Stimulated activated CD8-positive, alpha-beta memory T cell treated with anti-CD3 and anti-CD28 coated beads, Interleukin-2, amount 100 ng/mL, for 1 hour (primary cell): ENCODE data around the gene DNAAF5.
A peak's percentile ranks its signal among the peaks of the same experiment; 100 is the strongest.

Experiments
- DNase-seq, 2 donors: peaks; one replicate each; pipeline ENCODE4 v3.0.0-alpha.2; 2020; ENCODE audit warnings: low read depth in 2 of 2

The DNAAF5 gene

GRCh38 chr7:726084-726853, at the start of gene DNAAF5:
Gene DNAAF5, plus strand, starts transcription at chr7:726699. Its CDS starts 22 bp downstream, at chr7:726721.
- DNase-seq = peak; percentile 70 to 72

DNA sequence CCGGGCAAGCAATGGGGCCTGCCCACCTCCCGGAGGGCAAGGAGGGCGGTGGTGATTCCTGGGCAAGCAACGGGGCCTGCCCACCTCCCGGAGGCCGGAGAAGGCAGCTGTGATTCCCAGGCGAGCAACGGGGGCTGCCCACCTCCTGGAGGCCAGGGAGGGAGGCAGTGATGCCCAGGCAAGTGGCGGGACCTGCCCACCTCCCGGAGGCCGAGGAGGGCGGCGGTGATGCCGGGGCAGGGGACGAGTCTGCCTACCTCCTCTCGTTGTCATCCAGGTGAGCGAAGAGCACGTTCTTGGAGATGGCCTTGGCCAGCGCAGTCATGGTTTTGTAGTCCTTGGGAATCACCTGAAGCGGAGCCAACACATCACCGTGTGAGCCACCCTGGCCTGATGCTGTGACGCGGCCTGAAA, 49.5 kb upstream of the DNAAF5 start:
- DNase-seq = no peak

GRCh38 chr7:680411-681127, 45.9 kb upstream of the DNAAF5 start:
- no peak for DNase-seq

DNA sequence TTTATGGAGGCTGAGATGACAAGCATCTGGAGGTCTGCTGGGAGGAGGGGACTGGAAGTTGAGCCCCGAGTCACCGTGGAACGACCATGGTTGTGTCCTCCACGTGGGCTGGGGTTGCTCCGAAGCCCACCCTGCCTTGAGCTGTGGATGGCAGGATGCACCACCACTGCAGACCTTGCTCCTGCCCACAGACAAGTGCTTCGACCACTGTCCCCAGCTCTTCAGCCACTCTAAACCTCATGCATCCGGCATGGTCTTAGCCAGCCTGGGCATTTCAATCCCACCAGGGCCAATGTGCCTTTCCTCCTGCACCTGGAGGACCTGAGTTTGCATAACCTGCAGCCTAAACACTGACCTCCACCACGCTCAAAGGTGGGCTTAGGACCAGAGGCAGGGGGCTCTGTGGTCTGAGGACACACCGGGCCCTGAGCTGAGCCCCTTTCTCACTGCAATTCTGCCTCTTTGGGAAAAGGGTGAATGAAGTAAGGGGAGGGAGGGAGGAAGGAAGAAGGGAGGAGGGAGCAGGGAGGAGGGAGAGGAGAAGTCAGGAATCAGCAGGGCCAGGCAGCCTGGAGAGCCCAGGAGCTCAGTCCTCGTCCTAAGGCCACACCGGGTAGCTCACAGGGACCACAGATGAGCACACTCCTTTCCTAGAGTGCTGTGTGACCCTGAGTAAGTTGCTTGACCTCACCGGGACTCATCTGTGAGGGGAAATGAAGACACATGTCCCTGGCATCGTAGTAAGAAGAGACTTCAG, 44.8 kb upstream of the DNAAF5 start:
- DNase-seq = no peak

GRCh38 chr7:682810-683209, 43.7 kb upstream of the DNAAF5 start:
- no peak for DNase-seq

GRCh38 chr7:683526-684205, 42.8 kb upstream of the DNAAF5 start:
- DNase-seq = no peak

GRCh38 chr7:684416-684815, 42.1 kb upstream of the DNAAF5 start:
- no peak for DNase-seq

- no peak for DNase-seq
Observed at GRCh38 chr7:685540-685939, 41.0 kb upstream of the DNAAF5 start.

DNA sequence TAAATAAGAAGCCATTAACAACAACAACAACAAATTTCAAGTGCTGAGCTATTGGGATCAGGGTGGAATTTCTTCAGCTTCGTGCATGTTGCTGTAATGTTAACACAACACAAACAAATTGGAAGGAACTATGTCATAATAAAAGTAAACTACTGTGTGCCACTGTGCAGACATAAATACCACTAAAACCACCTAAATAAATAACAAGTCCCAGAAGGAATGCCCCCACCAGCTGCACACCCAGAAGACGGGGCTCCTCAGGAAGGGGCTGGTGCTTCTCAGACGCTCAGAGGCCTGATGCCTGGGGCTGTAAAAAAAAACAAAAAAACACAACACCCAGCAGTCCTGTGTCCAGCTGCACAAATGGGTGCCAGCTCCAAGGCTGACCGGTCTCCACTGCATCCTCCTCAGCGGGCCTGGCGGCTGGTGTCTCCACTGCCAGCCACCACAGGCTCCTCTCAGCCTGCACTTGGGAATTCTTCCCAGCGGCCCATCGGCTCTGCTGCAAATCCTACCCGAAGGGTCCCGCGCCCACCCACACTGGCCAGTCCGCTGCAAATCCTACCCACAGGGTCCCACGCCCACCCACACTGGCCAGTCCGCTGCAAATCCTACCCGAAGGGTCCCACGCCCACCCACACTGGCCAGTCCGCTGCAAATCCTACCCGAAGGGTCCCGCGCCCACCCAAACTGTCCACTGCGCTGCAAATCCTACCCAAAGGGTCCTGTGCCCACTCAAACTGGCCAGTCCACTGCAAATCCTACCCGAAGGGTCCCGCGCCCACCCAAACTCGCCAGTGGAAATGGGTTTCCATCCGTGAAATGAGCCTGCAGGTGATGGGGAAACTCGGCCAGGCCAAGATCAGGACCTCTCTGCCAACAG, 35.8 kb upstream of the DNAAF5 start:
- no peak for DNase-seq

- DNase-seq = no peak
Observed at GRCh38 chr7:691361-692045, 35.0 kb upstream of the DNAAF5 start.

DNA sequence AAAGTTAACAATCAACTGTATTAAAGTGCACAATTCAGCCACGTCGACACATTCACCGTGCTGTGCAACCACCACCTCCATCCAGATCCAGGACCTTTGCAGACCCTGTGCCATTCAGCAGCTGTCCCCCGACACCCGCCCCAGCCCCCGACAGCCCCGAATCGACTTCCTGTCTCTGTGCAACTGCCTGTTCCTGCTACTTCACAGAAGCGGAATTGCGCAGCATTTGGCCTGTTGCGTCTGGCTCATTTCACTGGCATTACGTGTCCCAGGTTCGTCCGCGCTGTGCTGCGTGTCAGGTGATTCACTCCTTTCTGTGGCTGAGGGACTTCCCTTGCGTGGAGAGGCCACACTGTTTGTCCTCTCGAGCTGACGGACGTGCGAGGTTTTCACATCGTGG, 33.2 kb upstream of the DNAAF5 start:
- DNase-seq = no peak

GRCh38 chr7:696426-696811, 30.1 kb upstream of the DNAAF5 start:
- DNase-seq = no peak

DNA sequence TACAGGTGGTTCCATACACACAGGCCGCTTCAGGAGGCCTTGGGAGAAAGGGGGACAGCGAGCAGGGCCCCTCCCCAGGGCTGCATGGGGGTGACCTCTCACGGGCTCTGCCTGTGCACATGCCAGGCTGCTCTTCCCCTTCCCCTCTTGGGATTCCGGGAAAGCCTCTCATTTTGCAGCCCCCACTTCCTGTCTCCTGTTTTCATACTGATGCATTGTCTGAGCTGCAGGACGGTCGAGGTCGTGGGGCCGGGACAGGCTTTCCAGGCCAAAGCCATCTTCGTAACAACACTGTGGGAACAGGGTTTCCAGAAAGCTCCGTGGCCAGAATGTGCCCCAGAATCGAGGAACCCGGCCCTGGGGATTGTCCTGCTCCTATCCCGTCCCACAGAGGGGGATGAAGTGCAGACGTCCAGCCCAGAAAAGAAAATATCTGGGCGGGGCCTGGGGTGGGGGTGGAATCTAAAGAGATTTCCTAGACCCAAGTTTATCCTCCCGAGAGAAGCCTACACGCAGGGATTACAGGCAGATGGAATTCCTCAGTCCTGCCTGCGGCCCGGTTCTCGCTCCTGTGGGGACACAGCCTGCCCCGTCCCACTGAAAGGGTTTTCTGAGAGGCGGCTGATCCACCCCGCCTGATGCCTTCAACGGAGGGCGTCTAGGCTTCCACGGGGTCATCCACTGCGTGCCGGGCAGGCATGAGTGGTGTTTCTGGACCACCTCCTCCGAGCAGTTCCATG, 29.5 kb upstream of the DNAAF5 start:
- DNase-seq = no peak

DNA sequence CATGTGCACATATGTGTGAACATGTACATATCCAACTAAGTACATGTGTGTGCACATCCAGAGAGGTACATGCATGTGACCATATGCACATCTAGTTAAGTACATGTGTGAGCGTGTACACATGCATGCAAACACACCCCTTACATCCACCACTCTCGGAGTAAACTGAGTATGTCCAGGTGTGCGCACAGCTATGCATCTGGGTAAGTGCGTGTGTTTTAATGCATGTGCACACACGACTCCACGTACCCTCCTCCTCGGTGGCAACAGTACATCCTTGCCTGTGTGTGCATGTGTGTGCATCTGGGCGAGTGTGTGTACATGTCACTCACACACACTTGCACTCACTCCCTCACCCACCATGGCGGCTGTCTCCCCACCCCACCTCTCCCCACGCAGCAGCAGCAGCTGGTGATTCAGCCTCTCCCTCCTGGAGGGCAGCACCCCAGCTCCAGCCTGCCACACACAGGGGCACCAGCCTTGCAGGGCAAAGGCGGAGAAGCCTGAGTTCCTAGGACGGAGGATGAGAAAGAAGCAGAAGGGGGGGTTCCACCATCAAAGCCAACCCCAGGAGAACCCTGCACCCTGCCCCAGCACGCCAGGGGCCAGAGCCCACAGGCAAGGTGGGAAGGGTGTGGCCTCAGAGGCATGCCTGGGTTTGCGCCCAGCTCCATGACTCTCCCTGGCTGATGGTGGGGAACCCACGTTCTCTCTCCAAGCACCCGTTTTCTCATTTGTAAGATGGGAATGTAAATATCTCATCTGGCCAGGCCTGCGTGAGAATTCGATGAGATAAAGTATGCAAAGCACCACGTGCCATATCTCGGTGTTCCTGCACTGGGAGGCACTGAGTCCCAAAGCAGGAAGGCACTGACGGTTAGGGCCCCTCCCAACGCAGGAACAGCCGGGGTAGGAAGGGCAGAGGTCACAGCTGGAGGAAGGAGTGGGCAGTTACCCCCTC, 27.7 kb upstream of the DNAAF5 start:
- no peak for DNase-seq

DNA sequence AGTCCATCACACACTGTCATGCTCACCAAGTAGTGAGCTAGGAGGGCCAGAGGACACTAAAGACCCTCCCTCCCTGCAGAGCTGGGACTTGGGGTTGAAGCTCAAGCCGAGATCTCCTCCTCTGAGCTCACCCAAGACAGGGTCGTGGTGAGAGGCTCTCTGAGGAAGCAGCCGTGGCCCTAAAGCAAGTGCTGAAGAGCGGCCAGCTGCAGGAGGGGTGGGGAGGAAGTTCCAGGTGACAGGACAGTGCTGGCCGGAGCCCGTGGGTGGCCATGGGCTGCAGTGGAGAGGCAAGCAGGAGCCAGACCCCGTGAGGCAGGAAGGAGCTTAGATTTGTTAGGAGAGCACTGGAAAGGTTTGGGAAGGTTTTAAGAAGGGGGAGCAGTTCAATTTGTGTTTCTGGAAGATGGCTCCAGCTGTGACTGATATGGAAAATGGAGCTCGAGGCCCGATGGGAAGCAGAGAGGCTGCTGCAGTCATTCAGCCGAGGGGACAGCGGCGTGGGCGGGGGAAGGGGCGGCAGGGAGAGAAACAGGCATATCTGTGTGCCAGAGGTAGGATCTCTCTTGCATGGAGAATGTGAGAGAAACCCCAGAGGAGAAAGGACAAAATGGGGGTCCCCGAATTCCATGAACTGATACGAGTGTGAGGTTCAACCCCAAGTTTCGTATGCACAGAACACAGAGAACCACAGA, 26.9 kb upstream of the DNAAF5 start:
- DNase-seq = no peak

DNA sequence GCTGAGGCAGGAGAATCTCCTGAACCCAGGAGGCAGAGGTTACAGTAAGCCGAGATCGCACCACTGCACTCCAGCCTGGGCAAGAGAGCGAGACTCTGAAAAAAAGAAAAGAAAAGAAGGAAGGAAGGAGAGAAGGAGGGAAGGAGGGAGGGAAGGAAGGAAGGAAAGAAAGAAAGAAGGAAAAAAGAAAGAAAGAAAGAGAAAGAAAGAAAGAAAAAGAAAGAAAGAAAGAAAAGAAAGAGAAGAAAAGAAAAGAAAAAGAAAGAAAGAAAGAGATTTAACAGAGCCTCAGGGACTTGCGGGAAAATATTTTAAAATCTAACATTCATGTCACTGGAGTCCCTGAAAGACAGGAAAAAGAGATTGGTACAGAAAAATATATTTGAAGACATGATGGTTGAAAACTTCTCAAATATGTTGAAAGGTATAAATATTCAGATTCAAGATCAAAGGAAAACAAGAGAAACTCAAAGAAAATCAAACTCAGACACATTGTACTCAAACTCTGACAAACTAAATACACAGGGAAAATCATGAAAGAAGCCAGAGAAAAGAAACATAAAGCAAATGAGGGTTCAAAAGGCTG, 25.3 kb upstream of the DNAAF5 start:
- DNase-seq = no peak

- DNase-seq = no peak
Observed at GRCh38 chr7:703049-703448, 23.4 kb upstream of the DNAAF5 start.

DNA sequence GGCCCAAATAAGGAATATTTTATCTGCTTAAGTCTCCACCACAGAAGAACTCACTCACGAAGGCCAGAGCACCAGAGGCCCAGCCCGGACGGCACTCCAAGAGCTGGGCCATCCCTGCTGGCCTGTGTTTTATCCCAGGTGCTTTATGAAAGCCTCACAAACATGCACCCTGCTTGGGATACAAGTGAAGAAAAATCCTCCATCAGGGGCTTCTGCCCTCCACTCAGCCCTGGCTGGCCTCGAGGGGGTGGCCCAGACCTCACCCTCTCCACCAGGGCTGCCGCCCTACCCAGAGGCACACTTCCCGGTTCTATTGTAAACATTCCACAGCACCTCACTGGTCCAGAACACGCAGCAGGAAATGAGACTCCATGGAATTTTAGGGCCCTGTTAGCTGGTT, 19.8 kb upstream of the DNAAF5 start:
- DNase-seq = no peak
